Fibroblast of lung (primary cell): Measurements from ENCODE around the gene MDFIC. TPM values are rescaled to one million over a fixed set of nuclear protein-coding genes. Genes with fewer than 3 reads are reported as not detected.

Experiments used
- DNase-seq, 2 donors: peaks; one replicate each; pipeline versions ENCODE4 v3.0.0 to v3.0.0-alpha.2; 2010; ENCODE audit warnings: low read depth in 2 of 2
- H2AFZ ChIP-seq: 2 replicates; pipeline ENCODE4 v1.5.1; 2012; ENCODE audit warnings: low read length, control low read depth, inconsistent platforms
- H3K27ac ChIP-seq: 2 replicates; pipeline ENCODE4 v1.5.1; 2011; ENCODE audit warnings: low read length, control low read depth; ENCODE audit not compliant: insufficient read depth
- H3K27me3 ChIP-seq: 2 replicates; pipeline ENCODE4 v1.5.1; 2011; ENCODE audit warnings: mild to moderate bottlenecking, low read length; ENCODE audit not compliant: control insufficient read depth, insufficient read depth
- H3K36me3 ChIP-seq: 2 replicates; pipeline ENCODE4 v1.5.1; 2011; ENCODE audit warnings: low read length; ENCODE audit not compliant: control insufficient read depth, insufficient read depth
- H3K4me1 ChIP-seq: 2 replicates; pipeline ENCODE4 v1.5.1; 2011; ENCODE audit warnings: low read length; ENCODE audit not compliant: control insufficient read depth, insufficient read depth; ENCODE audit errors: extremely low read depth
- H3K4me2 ChIP-seq: 2 replicates; pipeline ENCODE4 v1.5.1; 2011; ENCODE audit warnings: low read length, control low read depth; ENCODE audit not compliant: insufficient read depth; ENCODE audit errors: extremely low read depth
- H3K4me3 ChIP-seq, 4 experiments: fragments of 200-600 bp in 1 of 4; sonication (generic) in 1 of 4; replicated peaks in 1 of 4; 2 replicates each; pipeline ENCODE4 v1.5.1; 2011 to 2016; ENCODE audit warnings: low read length in 4 of 4, low read depth in 3 of 4, mild to moderate bottlenecking in 3 of 4, control low read depth in 2 of 4, inconsistent platforms in 1 of 4, mixed read lengths in 1 of 4; ENCODE audit not compliant: insufficient read depth in 1 of 4; ENCODE audit errors: control extremely low read depth in 1 of 4
- H3K79me2 ChIP-seq: 2 replicates; pipeline ENCODE4 v1.5.1; 2012; ENCODE audit warnings: mild to moderate bottlenecking, low read length, inconsistent platforms; ENCODE audit not compliant: control insufficient read depth, insufficient read depth
- H3K9ac ChIP-seq: 2 replicates; pipeline ENCODE4 v1.5.1; 2011; ENCODE audit warnings: mild to moderate bottlenecking, low read length, control low read depth; ENCODE audit not compliant: insufficient read depth
- H3K9me3 ChIP-seq: 2 replicates; pipeline ENCODE4 v1.5.1; 2012; ENCODE audit warnings: low read depth, low read length; ENCODE audit not compliant: control insufficient read depth, insufficient read depth
- H4K20me1 ChIP-seq: 2 replicates; pipeline ENCODE4 v1.5.1; 2011; ENCODE audit warnings: low read length; ENCODE audit not compliant: control insufficient read depth, insufficient read depth; ENCODE audit errors: extremely low read depth
- EZH2 ChIP-seq: IDR thresholded peaks from 2 replicates; pipeline ENCODE4 v1.5.1; 2012; ENCODE audit warnings: low read length, control low read depth, mild to moderate bottlenecking; ENCODE audit errors: missing control alignments
- polyA plus RNA-seq, 2 donors: library from polyadenylated mRNA; depleted of rRNA in 1 of 2; stranded (reverse) in 1 of 2; unstranded in 1 of 2; fragments of >200 nt; gene quantifications; 2 replicates each; pipeline ENCODE4 v1.2.1, GENCODE V29; 2011 to 2012; ENCODE audit warnings: missing spikeins in 1 of 2
- total RNA-seq: library from RNA; depleted of rRNA; stranded (reverse); fragments of >200 nt; gene quantifications from 2 replicates; pipeline ENCODE4 v1.2.1, GENCODE V29; 2014
- TF ChIP-seq, protein P1 (sequence below), 2 donors: IDR thresholded peaks in 1 of 2; conservative IDR thresholded peaks in 1 of 2; 1 replicate in 1 of 2; 2 replicates in 1 of 2; pipeline ENCODE4 v1.5.1; 2011 to 2012; ENCODE audit warnings: low read length in 2 of 2, control low read depth in 1 of 2, inconsistent platforms in 1 of 2, low read depth in 1 of 2, mild to moderate bottlenecking in 1 of 2

The MDFIC gene
- total and polyA plus RNA-seq, 2 donors (not counting 1 experiment from before 2014, with no cell fraction given): 38.7 to 67.4 TPM

- H3K27ac ChIP-seq: no peak overlapping the region
- no peaks in the 10 kb centered on the region for H3K4me1 ChIP-seq
- H3K4me3 ChIP-seq: no peak overlapping the region
- H3K9ac ChIP-seq: no peak overlapping the region
- H3K79me2 ChIP-seq: no peaks in the 10 kb centered on the region
- H2AFZ ChIP-seq: no peak overlapping the region
- DNase-seq: no peak
- no peaks in the 10 kb centered on the region for H3K9me3 ChIP-seq
- no peaks in the 10 kb centered on the region for H3K27me3 ChIP-seq
- H3K36me3 ChIP-seq: no peaks in the 10 kb centered on the region
- H4K20me1 ChIP-seq: no peaks in the 10 kb centered on the region
- TF ChIP-seq EZH2: no peak
- TF ChIP-seq, protein P1, sequence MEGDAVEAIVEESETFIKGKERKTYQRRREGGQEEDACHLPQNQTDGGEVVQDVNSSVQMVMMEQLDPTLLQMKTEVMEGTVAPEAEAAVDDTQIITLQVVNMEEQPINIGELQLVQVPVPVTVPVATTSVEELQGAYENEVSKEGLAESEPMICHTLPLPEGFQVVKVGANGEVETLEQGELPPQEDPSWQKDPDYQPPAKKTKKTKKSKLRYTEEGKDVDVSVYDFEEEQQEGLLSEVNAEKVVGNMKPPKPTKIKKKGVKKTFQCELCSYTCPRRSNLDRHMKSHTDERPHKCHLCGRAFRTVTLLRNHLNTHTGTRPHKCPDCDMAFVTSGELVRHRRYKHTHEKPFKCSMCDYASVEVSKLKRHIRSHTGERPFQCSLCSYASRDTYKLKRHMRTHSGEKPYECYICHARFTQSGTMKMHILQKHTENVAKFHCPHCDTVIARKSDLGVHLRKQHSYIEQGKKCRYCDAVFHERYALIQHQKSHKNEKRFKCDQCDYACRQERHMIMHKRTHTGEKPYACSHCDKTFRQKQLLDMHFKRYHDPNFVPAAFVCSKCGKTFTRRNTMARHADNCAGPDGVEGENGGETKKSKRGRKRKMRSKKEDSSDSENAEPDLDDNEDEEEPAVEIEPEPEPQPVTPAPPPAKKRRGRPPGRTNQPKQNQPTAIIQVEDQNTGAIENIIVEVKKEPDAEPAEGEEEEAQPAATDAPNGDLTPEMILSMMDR (conservative IDR thresholded peaks at IDR 0.05 in 1 of 2, IDR thresholded peaks at IDR 0.05 in 1 of 2; ENCODE audit: low read depth in 1 of 2, low read length in 2 of 2): no peak
- H3K4me2 ChIP-seq: no peak overlapping the region
Measured at GRCh38 chr7:115052706-115053105, 130.8 kb downstream of the MDFIC start.

DNA sequence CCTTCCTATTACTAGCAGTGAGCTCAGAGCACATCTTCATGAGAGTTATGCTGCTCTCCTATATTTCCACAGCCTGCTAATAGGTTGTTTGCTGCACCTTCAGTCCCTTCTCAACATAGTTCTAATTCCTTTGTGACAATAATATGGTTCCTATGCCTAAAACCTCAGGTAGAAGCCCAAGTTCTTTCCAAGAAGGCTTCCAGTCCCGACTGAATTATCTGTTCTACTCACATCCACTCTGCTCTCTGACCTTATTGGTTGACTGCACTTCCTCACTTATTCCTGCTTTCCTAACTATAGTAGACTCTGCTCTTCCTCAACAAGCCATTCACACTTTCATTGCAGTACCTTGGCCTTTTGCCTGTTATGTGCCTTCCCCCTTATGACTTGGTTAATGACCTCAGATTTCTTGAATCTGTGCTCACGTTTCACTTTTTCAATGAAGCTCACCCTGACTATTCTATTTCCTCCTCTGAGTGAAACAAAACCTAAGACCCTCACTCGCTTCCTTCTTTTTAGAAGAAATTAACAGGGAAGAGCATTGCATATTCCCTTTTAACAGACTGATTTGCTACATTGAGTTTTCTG, 132.7 kb downstream of the MDFIC start:
- no peaks in the 10 kb centered on the region for H4K20me1 ChIP-seq
- no peak overlapping the region for H2AFZ ChIP-seq
- H3K36me3 ChIP-seq: no peaks in the 10 kb centered on the region
- no peak overlapping the region for H3K4me2 ChIP-seq
- no peak overlapping the region for H3K4me3 ChIP-seq
- H3K27ac ChIP-seq: no peak overlapping the region
- no peaks in the 10 kb centered on the region for H3K9me3 ChIP-seq
- H3K9ac ChIP-seq: no peak overlapping the region
- TF ChIP-seq EZH2: no peak
- TF ChIP-seq, protein P1 (conservative IDR thresholded peaks at IDR 0.05 in 1 of 2, IDR thresholded peaks at IDR 0.05 in 1 of 2; ENCODE audit: low read depth in 1 of 2, low read length in 2 of 2): no peak
- H3K4me1 ChIP-seq: no peaks in the 10 kb centered on the region
- no peaks in the 10 kb centered on the region for H3K27me3 ChIP-seq
- no peak for DNase-seq
- no peaks in the 10 kb centered on the region for H3K79me2 ChIP-seq

DNA sequence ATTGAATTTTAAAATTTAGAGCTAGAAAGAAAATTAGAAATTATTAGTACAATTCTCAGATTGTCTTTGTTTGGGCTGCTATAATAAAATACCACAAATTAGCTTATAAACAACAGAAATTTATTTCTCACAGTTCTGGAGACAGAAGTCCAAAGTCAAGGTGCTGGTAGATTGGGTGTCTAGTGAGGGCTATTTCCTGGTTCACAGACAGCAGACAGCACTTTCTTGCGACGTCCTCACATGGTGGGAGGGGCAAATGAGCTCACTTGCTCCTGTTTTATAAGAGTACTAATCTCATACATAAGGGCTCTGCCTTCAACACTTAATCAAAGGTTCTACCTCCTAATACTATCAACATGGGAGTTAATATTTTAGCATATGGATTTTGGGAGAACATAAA, 134.1 kb downstream of the MDFIC start:
- Histone ChIP-seq H3K79me2 (no peaks in the 10 kb centered on the region), H4K20me1 (no peaks in the 10 kb centered on the region), H3K9me3 (no peaks in the 10 kb centered on the region), H3K27me3 (no peaks in the 10 kb centered on the region), H3K4me2 (no peak overlapping the region), H3K9ac (no peak overlapping the region), H3K4me1 (no peaks in the 10 kb centered on the region), H3K36me3 (no peaks in the 10 kb centered on the region), H3K27ac (no peak overlapping the region), H2AFZ (no peak overlapping the region), H3K4me3 (no peak overlapping the region)
- DNase-seq: no peak
- TF ChIP-seq, protein P1 (conservative IDR thresholded peaks at IDR 0.05 in 1 of 2, IDR thresholded peaks at IDR 0.05 in 1 of 2; ENCODE audit: low read depth in 1 of 2, low read length in 2 of 2): no peak
- TF ChIP-seq EZH2: no peak
